DMS153 treated with DMSO at 0.1 percent for 48 hours (cell line): ENCODE data around the gene PUM1.

ENCODE experiments used
- DNase-seq: peaks from one replicate; lab custom pipeline; 2025; ENCODE audit not compliant: unreplicated experiment; lab: John Stamatoyannopoulos, UW

The PUM1 gene

DNA sequence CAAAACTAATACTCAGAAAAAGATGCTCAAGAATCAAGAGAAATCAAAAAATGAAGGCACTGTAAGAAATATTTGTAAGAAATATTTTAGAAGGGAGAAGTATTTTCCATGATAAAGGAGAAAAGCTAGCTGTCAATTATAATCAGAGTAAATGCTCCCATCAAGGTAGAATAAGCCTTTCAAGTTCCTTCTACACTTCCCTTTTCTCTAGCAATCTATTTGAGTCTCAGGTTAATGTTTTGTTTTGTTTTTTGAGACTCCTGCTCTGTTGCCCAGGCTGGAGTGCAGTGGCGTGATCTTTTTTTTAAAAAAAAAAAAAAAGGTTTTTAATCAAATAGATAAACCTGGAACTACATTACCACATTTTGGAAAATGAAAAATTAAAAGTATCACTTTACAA, 33.3 kb downstream of the PUM1 start:
- DNase-seq = no peak

GRCh38 chr1:31031330-31032143, 34.0 kb downstream of the PUM1 start:
- DNase-seq = no peak

DNA sequence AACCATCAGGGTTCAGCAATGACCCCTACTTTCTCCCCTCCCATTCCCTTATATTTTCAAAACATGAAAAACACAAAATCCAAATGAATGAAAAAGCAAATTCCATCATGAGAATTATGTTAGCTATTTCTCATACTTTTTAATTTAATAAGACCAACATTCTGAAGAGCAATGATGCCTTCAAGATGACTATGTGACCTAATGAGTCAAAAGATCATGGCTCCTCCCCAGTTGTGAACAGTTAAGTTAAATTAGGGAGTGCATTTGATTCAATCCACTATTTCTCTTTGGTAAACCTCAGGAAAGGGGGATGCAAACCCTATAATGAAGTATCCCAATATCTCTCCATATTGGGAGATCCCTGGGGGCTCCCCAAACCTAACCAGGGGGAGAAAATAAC, 36.5 kb downstream of the PUM1 start:
- no peak for DNase-seq

DNA sequence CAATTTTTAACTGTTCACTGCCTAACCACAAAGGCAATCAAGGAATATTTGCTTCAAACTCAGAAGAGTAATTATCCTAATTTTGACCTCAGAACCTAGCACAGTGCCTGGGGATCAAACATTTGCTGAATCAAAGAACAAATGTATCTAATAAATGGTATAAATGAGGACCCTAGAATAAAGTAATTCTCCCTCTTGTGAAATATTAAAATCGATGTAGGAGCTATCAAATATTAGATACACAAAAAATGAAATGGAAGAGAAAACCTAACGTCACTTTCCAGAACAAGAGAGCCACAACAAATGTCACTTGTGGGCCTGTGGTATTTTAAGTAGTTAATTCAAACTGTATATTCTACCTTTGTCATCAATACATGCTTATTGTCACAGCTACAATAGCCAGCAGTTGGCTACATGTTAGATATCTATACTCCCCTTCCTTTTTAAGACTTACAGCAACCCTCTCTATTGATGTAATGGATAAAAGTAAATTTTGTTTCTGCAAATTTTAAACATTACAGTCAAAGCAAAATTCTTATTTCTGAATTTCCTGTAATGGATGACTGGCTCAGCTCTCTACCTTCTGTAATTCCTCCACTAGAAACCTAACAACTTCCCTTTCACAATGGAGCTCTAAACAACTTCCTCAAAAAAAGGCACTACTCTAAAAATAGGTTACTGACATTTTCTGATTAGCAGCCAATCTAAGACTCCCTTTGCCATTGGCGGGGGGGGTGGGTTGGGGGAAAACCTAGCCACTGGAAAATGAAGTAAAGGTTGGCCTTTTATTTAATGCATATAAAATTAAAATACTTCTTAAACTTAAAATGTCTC, 37.6 kb downstream of the PUM1 start:
- DNase-seq = no peak

DNA sequence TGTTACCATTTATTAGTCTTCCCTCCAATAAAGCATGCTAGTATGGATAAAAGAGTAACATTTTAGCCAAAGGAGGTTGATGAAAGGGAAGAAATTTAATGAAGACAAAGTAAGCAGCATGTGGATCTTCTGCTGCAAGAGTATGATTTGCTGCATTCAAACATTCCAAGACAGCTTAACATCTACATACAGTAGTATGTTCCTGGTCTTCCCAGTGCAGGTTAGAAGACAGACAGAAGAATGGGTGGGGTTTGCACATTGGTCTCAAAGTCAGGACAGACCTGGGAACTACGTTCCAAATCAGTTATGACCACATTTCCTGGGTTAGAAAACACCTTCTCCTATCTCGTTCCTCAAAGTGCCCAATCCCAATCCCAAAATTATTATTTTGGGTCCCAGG, 43.3 kb downstream of the PUM1 start:
- no peak for DNase-seq

GRCh38 chr1:31020007-31020790, 45.3 kb downstream of the PUM1 start:
- DNase-seq = no peak

- DNase-seq = no peak
Observed at GRCh38 chr1:31019401-31019800, 46.1 kb downstream of the PUM1 start.

DNA sequence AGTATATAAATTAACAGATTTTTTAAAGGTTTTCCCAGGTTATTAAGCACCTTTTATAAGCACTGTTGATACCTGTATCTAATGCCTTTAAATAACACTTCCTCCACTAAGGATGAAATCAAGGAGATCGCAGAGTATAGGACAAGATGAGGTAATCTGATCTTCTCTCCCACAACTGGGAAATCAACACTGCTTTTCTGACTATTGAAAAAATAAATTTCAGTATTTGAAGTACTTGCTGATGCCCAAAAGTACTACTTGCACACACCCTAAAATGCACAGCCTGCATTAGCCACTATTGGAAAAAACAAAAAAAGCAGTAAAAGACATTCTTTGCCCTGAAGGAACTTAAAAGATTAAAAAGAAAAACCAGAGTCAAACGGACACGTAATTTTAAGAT, 48.6 kb downstream of the PUM1 start:
- DNase-seq = no peak

GRCh38 chr1:31013187-31013864, 52.2 kb downstream of the PUM1 start:
- DNase-seq = peak; percentile 93

DNA sequence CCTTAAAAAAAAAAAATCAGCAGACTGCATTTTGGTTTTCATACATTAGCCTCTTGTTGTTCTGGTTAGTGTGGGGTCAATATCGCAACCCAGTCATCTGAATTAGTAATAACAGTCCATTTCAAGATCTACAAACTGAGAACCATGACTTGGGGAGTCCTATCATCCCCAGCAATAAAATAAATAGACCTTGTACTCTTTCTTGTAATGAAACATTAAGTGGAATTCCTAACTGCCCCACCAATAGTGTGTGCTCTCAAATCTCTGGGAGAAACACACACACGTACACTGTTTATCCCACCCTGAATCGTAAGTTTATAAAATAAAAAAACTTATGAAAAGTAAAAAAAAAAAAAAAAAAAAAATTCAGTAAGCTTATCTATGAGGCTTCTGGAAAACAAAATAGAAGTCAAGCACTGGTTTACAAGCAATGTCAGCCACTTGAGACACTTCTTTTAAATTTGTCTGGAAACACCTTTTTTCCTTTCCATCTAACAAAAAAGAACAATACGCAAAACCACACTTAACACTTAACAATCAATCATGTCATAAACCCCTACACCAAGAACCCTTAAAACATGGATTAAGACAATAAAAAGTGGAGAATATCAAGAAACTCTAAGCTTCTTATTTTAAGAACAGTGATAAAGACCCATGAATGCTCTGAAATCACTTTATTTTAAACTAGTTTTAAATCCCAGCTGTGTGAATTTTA, 53.1 kb downstream of the PUM1 start:
- no peak for DNase-seq

- DNase-seq = no peak
Observed at GRCh38 chr1:31011719-31012118, 53.8 kb downstream of the PUM1 start.

DNA sequence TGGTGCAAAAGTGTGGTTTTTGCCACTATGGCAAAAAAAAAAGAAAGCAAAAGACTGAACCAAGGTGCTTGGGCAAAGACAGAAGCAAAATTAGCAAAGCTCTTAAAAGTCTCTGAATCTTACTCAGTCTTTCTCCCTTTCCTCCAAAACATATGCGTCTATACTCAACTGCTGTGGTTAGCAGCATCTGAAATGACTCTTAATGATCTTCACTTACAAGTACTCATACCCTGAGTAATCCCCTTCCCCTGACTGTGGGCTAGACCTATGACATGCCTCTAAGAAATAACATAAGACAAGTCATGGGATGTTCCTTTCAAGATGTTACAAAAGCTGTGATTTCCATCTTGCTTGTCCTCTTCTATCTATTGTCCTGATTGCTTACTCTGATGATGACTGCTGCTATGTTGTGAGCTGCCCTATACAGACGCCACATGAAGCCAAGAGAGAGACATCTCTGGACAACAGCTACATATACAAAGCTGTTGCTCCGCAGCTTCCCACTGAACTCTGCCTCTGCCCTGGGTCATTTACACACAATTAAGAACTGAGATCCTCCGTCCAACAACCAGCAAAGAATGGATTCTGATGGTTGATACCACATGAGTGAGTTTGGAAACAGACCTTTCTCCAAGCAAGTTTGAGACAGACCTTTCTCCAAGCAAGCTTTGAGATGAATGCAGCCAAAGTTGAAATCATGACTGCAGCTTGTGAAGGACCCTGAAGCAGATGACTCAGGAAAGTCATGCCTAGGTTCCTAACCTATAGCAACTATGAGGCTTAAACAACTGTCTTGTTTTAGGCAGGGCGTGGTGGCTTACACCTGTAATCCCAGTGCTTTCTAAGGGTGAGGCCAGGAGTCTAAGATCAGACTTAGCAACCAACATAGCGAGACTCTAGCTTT, 55.2 kb downstream of the PUM1 start:
- DNase-seq = no peak

- DNase-seq = no peak
Observed at GRCh38 chr1:31007462-31007991, 58.0 kb downstream of the PUM1 start.

DNA sequence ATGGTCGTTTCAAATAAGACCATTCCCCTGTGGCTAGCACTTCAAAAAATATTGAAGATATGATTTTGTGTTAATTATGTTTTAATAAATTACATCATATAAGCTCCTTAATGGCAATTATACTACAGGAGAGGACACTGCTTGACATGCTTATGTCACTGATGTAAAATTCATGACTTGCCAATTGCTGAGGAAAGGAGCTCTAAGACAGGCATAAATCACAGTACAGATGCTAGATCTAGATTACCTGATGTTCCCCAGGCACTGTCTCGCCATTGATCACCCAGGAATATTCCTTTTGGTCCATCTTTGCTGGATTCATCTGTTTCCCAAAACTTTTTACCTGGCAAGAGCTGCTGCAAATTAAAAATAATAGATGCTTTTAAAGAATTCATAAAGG, 58.8 kb downstream of the PUM1 start:
- no peak for DNase-seq

DNA sequence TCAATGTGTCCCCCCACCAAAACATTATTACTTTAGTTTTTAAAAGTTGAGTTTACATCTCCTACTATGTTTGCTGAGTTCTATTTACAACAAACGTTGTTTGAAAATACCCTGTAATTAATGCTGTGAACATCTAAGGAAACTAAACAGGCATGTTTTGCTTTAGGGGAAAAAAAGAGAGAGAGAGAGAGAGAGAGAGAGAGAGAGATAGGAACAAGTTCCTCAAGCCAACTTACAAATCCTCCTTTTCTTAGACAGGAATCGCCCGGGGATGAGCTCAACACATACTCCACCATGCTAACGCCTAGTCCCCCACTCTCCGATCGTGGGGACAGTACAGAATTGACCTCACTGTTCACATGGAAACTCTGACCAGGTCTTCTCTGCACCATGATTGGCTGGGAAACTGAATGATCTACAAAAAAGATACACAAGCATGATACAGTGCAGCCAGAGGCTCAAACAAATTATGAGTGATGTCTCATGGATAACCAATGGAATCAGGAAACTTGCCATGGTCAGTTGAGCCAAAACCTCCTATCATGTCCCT, 59.8 kb downstream of the PUM1 start:
- DNase-seq = no peak

DNA sequence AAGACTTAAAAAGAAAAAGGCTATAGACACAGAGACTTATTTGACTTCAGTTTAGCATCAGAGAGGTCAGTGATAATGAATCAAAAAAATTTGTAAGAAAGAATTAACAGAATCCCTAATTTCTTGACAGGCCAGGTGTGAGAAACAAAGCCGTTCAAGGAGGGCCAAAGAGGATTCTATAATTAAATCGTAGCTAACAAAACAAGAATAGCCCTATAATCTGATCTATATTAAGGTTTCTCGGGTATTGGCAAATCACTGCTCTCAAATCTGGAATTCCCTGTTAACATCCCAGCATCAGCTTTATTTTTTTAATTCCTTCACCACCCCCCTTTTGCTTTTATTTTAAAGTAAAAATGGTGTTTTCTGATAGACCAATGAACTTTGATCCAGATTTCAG, 60.3 kb downstream of the PUM1 start:
- no peak for DNase-seq

DNA sequence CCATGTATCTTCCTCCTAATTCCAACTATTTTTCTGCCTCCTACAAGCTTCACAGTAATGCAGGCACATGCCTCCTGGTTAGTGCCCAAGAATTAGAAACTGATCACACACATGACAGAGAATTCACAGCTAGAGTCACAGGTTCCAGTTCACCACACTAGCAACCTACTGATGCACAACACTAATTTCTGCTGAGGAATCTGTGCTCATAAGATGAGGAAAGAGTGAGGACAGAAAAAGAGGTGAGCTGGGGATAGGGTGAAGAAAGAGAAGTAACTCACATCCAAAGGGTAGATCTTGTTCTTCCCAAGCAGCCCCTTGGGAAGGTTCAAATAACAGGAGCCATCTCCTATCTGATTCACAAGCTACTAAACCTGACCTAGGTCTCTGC, 61.3 kb downstream of the PUM1 start:
- DNase-seq = no peak

DNA sequence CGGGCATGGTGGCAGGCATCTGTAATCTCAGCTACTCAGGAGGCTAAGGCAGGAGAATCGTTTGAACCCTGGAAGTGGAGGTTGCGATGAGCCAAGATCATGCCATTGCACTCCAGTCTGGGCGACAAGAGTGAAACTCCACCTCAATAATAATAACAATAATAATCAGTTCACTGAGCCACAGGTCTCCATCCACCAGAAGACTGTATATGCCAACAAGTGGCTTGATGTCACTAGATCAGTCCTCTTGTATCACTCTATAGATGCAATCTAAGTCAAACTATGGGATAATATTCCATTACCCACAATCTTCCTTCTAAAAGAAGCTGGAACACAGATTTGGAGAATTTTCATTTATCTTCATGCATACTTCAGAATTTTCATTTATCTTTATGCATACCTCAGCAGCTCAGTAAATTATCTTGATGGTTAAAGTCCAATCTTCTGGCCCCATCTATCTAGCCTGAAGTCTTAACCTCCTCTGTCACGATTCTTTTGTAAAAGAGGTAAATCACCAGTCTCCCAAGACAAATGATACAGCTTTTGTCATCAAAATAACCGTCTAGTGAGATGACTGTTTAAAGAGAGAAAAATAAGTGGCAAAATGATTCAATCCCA, 61.8 kb downstream of the PUM1 start:
- DNase-seq = no peak
